Neural progenitor cell (in vitro differentiated cells): ENCODE results near the gene RASSF3. TPM values are rescaled to one million over a fixed set of nuclear protein-coding genes. Genes with fewer than 3 reads are reported as not detected.
A peak's percentile ranks its signal among the peaks of the same experiment; 100 is the strongest.

Experiments
- DNase-seq: peaks from one replicate; pipeline ENCODE4 v3.0.0-alpha.2; 2016; ENCODE audit warnings: low spot score
- H2AFZ ChIP-seq: fragments of 200-600 bp; sonication (generic); replicated peaks from 2 replicates; pipeline ENCODE4 v1.6.1; 2016; ENCODE audit warnings: antibody characterized with exemption
- H3F3A ChIP-seq: fragments of 200-600 bp; sonication (generic); 2 replicates; pipeline ENCODE4 v1.6.1; 2016; ENCODE audit warnings: antibody characterized with exemption, low read depth
- H3K27ac ChIP-seq: fragments of 200-600 bp; sonication (generic); 2 replicates; pipeline ENCODE4 v1.5.1; 2016; ENCODE audit warnings: mild to moderate bottlenecking
- H3K27me3 ChIP-seq: fragments of 200-600 bp; sonication (generic); 2 replicates; pipeline ENCODE4 v1.6.1; 2016; ENCODE audit warnings: mild to moderate bottlenecking, moderate library complexity
- H3K36me3 ChIP-seq: fragments of 200-600 bp; sonication (generic); 2 replicates; pipeline ENCODE4 v1.5.1; 2016
- H3K4me1 ChIP-seq: fragments of 200-600 bp; sonication (generic); 2 replicates; pipeline ENCODE4 v1.6.1; 2016; ENCODE audit warnings: mixed run types
- H3K4me2 ChIP-seq: fragments of 200-600 bp; sonication (generic); 2 replicates; pipeline ENCODE4 v1.6.1; 2016
- H3K4me3 ChIP-seq: fragments of 200-600 bp; sonication (generic); 2 replicates; pipeline ENCODE4 v1.5.1; 2016
- H3K79me2 ChIP-seq: fragments of 200-600 bp; sonication (generic); 2 replicates; pipeline ENCODE4 v1.6.1; 2016; ENCODE audit warnings: low read depth
- H3K9ac ChIP-seq: fragments of 200-600 bp; sonication (generic); 2 replicates; pipeline ENCODE4 v1.6.1; 2016
- H3K9me3 ChIP-seq: fragments of 200-600 bp; sonication (generic); 2 replicates; pipeline ENCODE4 v1.5.1; 2016; ENCODE audit warnings: low read depth
- H4K20me1 ChIP-seq: fragments of 200-600 bp; sonication (generic); 2 replicates; pipeline ENCODE4 v1.6.1; 2016; ENCODE audit warnings: low read depth
- H3K27ac Mint-ChIP-seq: 3 replicates; pipeline ENCODE4 v1.8.0; 2021; ENCODE audit warnings: mixed read lengths
- H3K27me3 Mint-ChIP-seq: 2 replicates; pipeline ENCODE4 v1.8.0; 2022; ENCODE audit warnings: low read depth, mild to moderate bottlenecking, inconsistent platforms, moderate library complexity, mixed read lengths; ENCODE audit not compliant: insufficient read depth
- H3K36me3 Mint-ChIP-seq: 3 replicates; pipeline ENCODE4 v1.8.0; 2021; ENCODE audit warnings: mixed read lengths
- H3K4me1 Mint-ChIP-seq: 3 replicates; pipeline ENCODE4 v1.8.0; 2021; ENCODE audit warnings: mixed read lengths
- H3K4me3 Mint-ChIP-seq: 3 replicates; pipeline ENCODE4 v1.8.0; 2021; ENCODE audit warnings: mild to moderate bottlenecking, moderate library complexity, mixed read lengths
- H3K9me3 Mint-ChIP-seq: 3 replicates; pipeline ENCODE4 v1.8.0; 2020; ENCODE audit warnings: mixed read lengths
- EZH2 ChIP-seq: fragments of 200-600 bp; sonication (generic); IDR thresholded peaks from 2 replicates; pipeline ENCODE4 v1.6.1; 2017; ENCODE audit warnings: antibody characterized with exemption, mild to moderate bottlenecking, moderate library complexity
- EZH2phosphoT487 ChIP-seq: fragments of 200-600 bp; sonication (generic); IDR thresholded peaks from 2 replicates; pipeline ENCODE4 v1.6.1; 2017; ENCODE audit warnings: antibody characterized with exemption
- total RNA-seq: library from RNA; depleted of rRNA; stranded (reverse); fragments of >200 nt; gene quantifications from 2 replicates; pipeline ENCODE4 v1.2.3, GENCODE V29; 2015; ENCODE audit warnings: low replicate concordance
- TF ChIP-seq, protein P1 (sequence below): fragments of 200-600 bp; sonication (generic); IDR thresholded peaks from 2 replicates; pipeline ENCODE4 v1.5.1; 2017; ENCODE audit warnings: antibody characterized with exemption, mild to moderate bottlenecking

RASSF3 gene
- total RNA-seq, 1 donor from 2014 or later, result 14.5 TPM

DNA sequence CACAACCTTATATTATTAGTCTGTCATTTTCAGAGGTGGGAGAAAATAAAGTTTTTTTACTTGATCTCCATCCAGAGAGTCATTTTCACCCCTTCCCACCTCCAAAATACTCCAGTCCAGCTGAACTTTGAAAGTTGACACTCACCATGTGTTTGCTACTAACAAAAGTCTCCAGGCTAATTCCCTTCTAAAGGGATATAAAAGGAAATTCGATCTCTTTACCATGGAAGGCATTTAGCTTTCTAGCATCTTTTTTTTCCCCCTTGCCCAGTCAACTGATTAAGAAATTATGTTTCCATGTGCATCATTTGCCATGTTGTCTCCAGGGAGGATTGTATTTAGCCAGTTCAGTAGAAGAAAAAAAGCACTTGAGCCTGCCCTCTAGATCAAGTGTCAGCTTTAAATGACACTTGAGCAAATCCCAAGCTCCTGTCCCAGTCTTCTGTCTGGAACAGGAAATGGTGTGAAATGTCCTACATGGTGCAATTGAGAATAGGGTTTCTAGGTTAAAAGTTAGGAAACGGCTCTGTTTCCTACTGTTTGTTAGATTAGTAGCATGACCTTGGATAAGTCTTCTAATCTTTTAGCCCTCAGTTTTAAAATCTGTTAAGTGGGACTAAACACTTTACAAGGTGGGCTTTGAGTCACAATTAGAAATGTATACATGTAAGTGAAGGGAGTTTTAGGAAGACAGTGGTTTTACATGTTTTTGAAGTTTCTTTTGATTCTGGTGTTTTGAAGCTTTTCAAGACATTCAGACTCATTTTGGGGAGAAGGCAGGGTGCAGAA lies 81.7 kb downstream of the RASSF3 start:
- Histone ChIP-seq H3K4me1 (peaks cover 39% of the 10 kb centered on the region), H3K9me3 (no peaks in the 10 kb centered on the region), H3K4me3 (peak overlapping the region; percentile 35), H2AFZ (no peak overlapping the region), H3K9ac (no peak overlapping the region), H3K79me2 (no peaks in the 10 kb centered on the region), H3F3A (peaks cover 31% of the 10 kb centered on the region), H4K20me1 (no peaks in the 10 kb centered on the region), H3K36me3 (no peaks in the 10 kb centered on the region), H3K27ac (no peak overlapping the region), H3K4me2 (peak overlapping the region; percentile 72), H3K27me3 (no peaks in the 10 kb centered on the region)
- DNase-seq, result peak; percentile 51
- peak overlapping the region; percentile 26 for H3K4me3 Mint-ChIP-seq
- H3K27ac Mint-ChIP-seq, result peak overlapping the region; percentile 98
- no peaks in the 10 kb centered on the region for H3K9me3 Mint-ChIP-seq
- H3K4me1 Mint-ChIP-seq, result peaks cover 59% of the 10 kb centered on the region
- TF ChIP-seq EZH2 (no peak), EZH2phosphoT487 (no peak)
- no peaks in the 10 kb centered on the region for H3K27me3 Mint-ChIP-seq
- peaks cover 11% of the 10 kb centered on the region for H3K36me3 Mint-ChIP-seq

DNA sequence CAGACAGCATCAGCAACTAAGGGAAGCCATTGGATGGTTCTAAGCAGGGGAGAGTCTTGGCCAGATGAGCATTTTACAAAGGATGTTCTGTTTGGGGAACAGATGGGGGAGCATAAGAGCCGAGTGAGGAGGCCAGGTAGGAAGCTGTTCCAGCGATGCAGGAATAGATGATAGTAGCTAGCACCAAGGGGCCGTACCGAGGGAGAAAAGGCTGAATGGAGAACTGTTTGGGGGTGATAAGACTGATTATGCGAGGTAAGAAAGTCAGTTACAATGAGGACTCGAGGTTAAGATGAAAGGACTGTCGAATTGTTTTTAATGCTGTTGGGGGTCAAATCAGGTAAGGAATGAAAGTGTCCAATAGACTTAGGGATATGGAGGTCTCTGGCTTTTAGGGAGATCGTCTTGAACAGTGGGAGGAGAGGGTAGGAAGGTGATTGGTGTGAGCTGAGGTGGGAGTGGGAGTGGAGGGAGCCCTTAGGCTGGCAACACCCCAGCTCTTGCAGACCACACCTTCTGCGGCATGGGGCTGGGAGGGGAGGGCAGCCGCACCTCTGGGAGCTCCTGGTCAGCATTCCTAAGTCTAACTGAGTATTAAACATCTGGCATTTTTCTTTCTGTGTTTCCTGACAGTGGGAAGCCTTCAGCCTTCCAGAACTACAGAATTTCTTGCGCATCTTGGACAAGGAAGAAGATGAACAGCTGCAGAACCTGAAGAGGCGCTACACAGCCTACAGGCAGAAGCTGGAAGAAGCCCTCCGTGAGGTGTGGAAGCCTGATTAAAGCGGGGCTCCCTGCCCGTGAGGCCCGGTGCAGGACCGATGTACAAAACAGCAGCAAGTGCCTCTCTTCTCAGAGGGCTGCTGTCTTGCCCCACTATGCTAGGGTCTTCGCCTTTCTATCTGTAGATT lies 84.1 kb downstream of the RASSF3 start:
- DNase-seq, result no peak
- H3K27me3 ChIP-seq, result no peaks in the 10 kb centered on the region
- TF ChIP-seq, protein P1, sequence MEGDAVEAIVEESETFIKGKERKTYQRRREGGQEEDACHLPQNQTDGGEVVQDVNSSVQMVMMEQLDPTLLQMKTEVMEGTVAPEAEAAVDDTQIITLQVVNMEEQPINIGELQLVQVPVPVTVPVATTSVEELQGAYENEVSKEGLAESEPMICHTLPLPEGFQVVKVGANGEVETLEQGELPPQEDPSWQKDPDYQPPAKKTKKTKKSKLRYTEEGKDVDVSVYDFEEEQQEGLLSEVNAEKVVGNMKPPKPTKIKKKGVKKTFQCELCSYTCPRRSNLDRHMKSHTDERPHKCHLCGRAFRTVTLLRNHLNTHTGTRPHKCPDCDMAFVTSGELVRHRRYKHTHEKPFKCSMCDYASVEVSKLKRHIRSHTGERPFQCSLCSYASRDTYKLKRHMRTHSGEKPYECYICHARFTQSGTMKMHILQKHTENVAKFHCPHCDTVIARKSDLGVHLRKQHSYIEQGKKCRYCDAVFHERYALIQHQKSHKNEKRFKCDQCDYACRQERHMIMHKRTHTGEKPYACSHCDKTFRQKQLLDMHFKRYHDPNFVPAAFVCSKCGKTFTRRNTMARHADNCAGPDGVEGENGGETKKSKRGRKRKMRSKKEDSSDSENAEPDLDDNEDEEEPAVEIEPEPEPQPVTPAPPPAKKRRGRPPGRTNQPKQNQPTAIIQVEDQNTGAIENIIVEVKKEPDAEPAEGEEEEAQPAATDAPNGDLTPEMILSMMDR, result no peak
- no peak for TF ChIP-seq EZH2phosphoT487
- no peak for TF ChIP-seq EZH2
- Mint-ChIP-seq H3K4me1 (peaks cover 38% of the 10 kb centered on the region), H3K9me3 (no peaks in the 10 kb centered on the region), H3K36me3 (no peaks in the 10 kb centered on the region), H3K27ac (no peak overlapping the region), H3K27me3 (no peaks in the 10 kb centered on the region), H3K4me3 (no peak overlapping the region)
- H4K20me1 ChIP-seq, result no peaks in the 10 kb centered on the region
- peak overlapping the region; percentile 29 for H3K4me2 ChIP-seq
- H3K4me1 ChIP-seq, result peaks cover 32% of the 10 kb centered on the region
- H3K27ac ChIP-seq, result no peak overlapping the region
- no peaks in the 10 kb centered on the region for H3K79me2 ChIP-seq
- no peaks in the 10 kb centered on the region for H3K36me3 ChIP-seq
- no peak overlapping the region for H2AFZ ChIP-seq
- H3K9me3 ChIP-seq, result no peaks in the 10 kb centered on the region
- no peak overlapping the region for H3K4me3 ChIP-seq
- H3K9ac ChIP-seq, result no peak overlapping the region
- peaks cover 31% of the 10 kb centered on the region for H3F3A ChIP-seq

DNA sequence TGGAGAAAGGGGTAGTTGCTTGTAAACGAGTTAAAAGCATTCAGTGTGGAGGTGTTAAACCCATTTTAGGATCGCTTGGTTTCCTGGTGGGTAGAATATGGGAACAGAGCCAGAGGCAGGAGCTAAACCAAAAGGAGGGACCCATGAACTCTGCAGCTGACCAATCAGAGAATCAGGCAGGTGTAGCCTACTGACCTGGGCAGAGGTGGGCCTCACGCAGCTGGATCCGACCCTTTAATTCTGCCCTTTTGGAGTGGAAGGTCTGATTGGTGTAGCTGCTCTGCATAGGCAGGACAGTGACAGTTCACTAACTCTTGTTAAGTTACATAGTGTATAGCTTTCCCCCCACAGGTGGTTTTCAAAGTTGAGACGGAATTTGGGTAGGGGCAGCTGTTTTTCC lies 85.3 kb downstream of the RASSF3 start:
- no peak overlapping the region for H3K4me3 ChIP-seq
- TF ChIP-seq, protein P1, result no peak
- H3K9me3 Mint-ChIP-seq, result no peaks in the 10 kb centered on the region
- H3K4me1 Mint-ChIP-seq, result peaks cover 37% of the 10 kb centered on the region
- H3K27ac Mint-ChIP-seq, result no peak overlapping the region
- peaks cover 29% of the 10 kb centered on the region for H3F3A ChIP-seq
- no peaks in the 10 kb centered on the region for H3K27me3 Mint-ChIP-seq
- H3K27ac ChIP-seq, result no peak overlapping the region
- no peak overlapping the region for H3K4me2 ChIP-seq
- no peak overlapping the region for H3K9ac ChIP-seq
- DNase-seq, result no peak
- H3K4me3 Mint-ChIP-seq, result no peak overlapping the region
- H3K9me3 ChIP-seq, result no peaks in the 10 kb centered on the region
- peaks cover 3% of the 10 kb centered on the region for H3K36me3 Mint-ChIP-seq
- peaks cover 32% of the 10 kb centered on the region for H3K4me1 ChIP-seq
- no peak overlapping the region for H2AFZ ChIP-seq
- H4K20me1 ChIP-seq, result no peaks in the 10 kb centered on the region
- no peaks in the 10 kb centered on the region for H3K27me3 ChIP-seq
- H3K36me3 ChIP-seq, result no peaks in the 10 kb centered on the region
- no peaks in the 10 kb centered on the region for H3K79me2 ChIP-seq
